DOHH2 (cell line): ENCODE data around the gene TBC1D25.

Experiments used
- EZH2phosphoT487 ChIP-seq: fragments of 200-600 bp; sonication (generic); IDR thresholded peaks from 2 replicates; pipeline ENCODE4 v1.6.1; 2017; ENCODE audit warnings: borderline replicate concordance, mild to moderate bottlenecking, antibody characterized with exemption, low read length, moderate library complexity, mixed read lengths
- TF ChIP-seq, protein P1 (sequence below): fragments of 200-600 bp; sonication (generic); IDR thresholded peaks from one replicate; pipeline ENCODE4 v1.5.1; 2014; ENCODE audit warnings: antibody characterized with exemption, mild to moderate bottlenecking, low read depth, low read length; ENCODE audit not compliant: poor library complexity, severe bottlenecking

DNA sequence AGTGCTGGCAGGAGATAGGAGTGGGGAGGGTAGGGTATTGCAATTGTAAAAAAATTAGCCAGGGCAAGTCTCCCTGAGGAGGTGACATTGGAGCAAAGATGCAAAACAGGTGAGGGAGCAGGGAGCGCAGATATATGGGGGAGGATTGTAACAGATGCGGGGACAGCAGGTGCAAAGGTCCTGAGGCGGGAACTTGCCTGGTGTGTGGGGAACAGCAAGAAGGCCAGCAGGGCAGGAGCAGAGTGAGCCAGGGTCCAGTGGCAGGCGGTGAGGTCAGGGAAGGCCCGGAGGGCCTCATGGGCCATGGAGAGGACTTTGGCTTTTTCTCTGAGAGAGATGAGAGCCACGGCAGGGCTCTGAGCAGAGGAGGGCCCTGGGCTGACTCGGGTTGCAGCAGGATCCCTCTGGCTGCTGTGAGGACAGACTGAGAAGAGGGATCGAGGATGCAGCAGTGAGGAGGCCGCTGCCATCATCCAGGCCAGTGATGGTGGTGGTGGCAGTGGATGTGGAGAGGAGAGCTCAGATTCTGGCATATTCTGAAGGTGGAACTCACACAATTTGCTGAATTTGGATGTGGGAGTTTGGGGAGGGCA lies 24.6 kb upstream of the TBC1D25 start:
- TF ChIP-seq, protein P1, sequence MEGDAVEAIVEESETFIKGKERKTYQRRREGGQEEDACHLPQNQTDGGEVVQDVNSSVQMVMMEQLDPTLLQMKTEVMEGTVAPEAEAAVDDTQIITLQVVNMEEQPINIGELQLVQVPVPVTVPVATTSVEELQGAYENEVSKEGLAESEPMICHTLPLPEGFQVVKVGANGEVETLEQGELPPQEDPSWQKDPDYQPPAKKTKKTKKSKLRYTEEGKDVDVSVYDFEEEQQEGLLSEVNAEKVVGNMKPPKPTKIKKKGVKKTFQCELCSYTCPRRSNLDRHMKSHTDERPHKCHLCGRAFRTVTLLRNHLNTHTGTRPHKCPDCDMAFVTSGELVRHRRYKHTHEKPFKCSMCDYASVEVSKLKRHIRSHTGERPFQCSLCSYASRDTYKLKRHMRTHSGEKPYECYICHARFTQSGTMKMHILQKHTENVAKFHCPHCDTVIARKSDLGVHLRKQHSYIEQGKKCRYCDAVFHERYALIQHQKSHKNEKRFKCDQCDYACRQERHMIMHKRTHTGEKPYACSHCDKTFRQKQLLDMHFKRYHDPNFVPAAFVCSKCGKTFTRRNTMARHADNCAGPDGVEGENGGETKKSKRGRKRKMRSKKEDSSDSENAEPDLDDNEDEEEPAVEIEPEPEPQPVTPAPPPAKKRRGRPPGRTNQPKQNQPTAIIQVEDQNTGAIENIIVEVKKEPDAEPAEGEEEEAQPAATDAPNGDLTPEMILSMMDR = no peak
- TF ChIP-seq EZH2phosphoT487 = no peak
